NCI-H1092 treated with DMSO at 0.1 percent for 48 hours (cell line): Measurements from ENCODE around the gene RAB3D.
A peak's percentile ranks its signal among the peaks of the same experiment; 100 is the strongest.
"Not testable (repeated sequence)": the region's sequence is repeated elsewhere in the genome, so short reads cannot be mapped to it uniquely, and the experiment has no call there.

Experiments
- DNase-seq: peaks from one replicate; lab custom pipeline; 2025; lab: John Stamatoyannopoulos, UW

Gene RAB3D

DNA sequence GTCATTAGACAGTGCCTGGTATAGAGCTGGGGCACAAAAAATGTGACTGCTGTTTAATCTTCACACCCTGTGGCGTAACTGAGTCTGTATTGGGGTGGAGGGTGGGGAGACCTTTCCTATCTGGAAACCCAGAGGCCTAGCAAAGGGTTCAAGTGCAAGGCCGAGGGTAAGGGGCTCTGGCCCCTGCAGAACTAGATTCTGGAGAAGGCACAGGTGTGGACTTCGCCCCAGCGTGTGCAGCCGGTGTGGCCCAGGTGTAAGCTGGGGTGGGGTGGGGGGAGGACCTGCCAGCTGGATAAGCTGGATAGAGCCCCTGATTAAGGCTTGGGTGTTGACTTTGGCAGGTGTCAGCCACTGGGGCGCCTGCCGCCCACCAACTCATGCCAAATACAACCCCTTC lies 1.3 kb downstream of the RAB3D start:
- DNase-seq = no peak

DNA sequence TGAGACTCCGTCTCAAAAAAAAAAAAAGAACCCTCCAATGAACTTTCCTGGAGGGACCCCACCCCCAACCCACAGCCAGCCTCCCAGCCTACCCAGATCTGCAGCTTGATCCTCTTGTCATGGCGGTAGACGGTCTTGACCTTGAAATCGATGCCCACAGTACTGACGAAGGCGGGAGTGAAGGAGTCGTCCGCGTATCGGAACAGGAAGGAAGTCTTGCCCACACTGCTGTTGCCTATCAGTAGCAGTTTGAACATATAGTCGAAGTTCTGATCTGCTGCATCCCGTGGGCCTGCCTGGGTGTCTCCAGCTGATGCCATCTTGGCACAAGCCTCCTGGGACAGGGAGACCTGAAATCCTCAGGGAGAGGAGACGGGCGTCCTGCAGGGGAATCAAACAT lies 2.4 kb downstream of the RAB3D start:
- DNase-seq = no peak

DNA sequence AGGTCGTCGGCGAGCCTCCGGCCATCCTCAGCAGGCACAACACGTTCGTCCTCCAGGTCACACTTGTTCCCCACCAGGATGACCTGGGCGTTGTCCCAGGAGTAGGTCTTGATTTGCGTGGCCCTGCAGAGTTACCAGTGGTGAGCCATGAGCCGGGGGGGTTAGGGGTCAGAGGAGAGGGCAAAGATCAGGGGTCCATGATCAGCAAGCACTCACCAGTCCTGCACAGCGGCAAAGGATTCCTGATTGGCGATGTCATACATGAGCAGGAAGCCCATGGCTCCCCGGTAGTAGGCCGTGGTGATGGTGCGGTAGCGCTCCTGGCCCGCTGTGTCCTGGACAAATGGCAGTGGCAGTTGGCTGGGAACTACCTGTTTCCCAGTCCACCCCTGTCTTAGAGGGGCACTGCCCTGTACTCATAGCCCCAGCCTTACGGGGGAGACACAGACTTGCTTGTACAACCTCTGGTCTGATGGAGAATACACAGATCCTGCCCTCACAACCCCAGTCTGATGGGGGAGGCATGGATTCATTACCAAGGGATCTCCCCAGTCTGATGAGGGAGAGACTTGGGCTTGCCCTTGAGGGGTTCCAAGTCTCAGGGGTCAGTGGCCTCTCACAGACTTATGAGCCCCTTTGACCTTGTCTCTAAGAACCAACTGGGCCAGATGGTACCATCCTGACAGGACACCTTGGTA lies 3.9 kb downstream of the RAB3D start:
- no peak for DNase-seq

DNA sequence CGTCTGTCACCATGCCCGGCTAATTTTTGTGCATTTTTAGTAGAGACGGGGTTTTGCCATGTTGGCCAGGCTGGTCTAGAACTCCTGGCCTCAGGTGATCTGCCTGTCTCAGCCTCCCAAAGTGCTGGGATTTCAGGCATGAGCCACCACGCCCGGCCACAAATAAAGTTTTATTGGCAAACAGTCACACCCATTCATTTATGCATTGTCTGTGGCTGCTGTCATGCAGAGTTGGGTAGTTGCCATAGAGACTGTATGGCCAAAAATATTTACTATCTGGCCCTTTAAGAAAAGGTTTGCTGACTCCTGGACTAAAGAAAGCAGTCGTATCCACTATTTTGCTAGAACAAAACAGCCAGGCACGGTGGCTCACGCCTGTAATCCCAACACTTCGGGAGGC lies 5.6 kb downstream of the RAB3D start:
- not testable (repeated sequence) for DNase-seq

DNA sequence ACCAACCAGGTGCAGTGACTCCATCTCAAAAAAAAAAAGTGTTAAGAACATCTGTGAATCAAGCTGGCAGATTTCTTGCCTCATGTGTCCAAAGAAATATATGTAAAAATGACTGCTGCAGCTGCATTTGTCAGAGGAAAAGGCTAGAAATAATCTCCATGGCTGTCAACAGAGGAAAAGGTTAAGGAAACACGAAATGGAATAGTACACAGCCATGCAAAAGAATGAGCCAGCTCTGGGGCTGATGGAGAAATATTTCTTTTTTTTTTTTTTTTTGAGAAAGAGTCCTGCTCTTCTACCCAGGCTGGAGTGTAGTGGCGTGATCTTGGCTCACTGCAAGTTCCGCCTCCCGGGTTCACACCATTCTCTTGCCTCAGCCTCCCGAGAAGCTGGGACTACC lies 6.6 kb downstream of the RAB3D start:
- no peak for DNase-seq

DNA sequence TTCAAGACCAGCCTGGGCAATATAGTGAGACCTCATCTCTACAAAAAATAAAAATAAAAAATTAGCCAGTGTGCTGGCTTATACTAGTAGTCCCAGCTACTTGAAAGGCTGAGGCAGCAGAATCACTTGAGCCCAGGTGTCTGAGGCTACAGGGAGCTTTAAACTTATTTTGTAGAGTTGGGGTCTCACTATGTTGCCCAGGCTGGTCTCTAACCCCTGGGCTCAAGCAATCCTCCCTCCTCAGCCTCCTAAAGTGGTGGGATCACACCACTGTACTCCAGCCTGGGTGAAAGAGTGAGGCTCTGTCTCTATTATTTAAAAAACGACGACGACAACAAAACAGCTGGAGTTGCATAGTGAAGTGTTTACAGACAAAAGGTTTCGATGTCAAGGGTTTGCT lies 8.0 kb downstream of the RAB3D start:
- DNase-seq = no peak

DNA sequence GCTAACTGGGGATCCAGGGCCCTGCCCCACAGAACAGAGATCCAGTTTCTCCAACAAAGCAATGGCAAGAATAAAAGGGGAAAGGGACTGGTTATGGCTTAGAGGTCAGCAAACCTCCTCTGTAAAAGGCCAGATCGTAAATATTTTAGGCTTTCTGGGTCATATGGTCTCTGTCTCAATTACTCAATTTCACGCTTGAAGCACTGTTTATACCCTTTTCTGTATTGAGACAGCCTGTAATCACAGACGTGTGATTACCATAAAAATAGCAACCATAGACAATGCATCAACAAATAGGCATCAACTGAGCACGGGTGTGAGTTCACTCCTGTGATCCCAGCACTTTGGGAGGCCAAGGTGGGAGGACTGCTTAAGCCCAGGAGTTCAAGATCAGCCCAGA lies 9.3 kb downstream of the RAB3D start:
- no peak for DNase-seq

DNA sequence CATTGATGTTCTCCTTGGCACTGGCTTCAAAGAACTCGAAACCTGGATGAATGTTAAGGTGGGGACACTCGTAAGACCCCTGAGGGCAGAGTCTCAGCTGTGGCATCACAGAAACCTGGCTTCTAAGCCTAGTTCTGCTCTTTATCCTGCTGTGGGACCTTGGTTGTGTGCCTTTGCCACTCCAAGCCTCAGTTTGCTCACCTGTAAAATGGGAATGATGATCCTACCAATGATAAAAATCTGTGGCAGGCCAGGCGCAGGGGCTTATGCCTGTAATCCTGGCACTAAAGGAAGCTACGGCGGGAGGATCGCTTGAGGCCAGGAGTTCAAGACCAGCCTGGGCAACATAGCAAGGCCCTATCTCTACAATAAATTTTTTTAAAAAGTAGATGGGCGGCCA lies 13.9 kb downstream of the RAB3D start:
- no peak for DNase-seq

DNA sequence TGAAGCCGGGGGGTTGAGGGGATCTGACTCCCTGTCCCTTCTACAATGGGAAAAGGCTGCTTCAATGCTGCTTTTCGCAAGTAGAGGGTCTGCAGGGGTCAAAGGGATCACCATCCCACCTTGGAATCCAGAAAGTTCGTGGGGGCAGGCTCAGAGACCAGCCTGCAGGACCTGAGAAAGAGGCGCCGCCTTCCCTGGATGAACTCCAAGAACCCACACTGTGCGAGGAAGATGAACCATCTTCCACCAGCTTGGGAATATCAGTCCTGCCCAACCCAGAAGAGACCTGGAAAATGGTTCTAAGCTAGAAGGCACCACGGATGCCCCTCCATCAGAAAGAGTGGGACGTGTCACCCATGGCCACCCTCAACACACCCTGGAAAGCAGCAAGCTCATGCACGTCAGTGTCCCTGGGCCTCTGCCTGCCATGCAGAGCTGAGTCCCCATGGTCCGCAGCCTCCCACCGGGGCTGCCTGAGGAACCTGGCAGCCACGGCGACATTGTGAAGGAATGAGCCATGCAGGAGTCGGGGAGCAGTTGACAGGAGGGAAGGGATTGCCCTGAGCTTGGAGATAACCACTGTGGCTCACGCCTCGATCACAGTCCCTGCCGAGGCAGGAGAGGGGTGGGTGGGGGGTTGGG lies 14.6 kb downstream of the RAB3D start:
- DNase-seq = no peak

DNA sequence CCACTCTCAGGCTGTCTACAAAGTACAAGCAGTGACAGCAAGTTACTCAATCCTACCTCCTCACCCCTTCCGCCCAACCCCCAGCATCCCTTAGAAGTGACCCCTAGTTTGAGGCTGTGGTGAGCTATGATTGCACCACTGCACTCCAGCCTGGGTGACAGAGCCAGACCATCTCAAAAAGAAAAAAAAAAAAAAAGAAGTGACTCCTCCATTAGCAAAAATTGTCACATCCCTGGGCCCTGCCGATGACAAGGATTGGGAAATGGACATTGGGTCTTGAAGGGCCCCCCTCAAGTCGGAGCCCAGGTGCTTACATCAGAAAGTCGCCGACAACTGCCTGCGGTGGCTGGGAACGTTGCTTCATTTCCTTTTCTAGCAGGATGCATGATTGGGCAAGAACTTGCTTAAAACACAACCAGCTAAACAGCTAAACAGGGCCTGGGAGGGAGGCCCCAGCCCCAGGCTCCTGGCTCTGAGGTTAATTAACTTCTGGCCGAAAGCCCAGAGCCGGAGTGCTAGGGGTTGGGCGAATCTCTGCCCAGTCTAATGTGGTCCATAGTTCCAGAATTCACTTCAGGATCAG lies 15.3 kb downstream of the RAB3D start:
- peak; percentile 58 for DNase-seq

DNA sequence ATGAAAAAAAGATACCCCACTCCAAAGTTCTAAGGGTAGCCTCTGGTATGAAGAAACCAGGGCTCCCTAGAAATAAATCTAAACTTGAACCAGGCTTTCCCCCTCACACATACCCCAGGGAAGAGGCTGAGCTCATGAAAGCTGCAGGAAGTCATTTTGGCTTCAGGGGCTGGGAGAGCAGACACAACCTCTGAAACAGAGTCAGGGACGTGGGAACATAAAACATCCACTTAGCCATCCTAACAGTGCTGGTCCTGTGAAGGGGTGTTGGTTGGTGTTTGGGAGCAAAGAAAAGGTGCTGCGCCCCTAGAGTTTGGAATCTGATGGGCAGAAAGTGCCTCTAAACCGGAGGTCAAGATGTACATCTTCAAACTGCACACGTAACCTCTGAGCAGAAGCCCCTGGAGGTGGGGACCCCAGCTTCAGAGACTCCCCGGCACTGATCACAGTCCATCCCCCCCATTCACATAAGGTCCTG lies 15.8 kb downstream of the RAB3D start:
- no peak for DNase-seq

DNA sequence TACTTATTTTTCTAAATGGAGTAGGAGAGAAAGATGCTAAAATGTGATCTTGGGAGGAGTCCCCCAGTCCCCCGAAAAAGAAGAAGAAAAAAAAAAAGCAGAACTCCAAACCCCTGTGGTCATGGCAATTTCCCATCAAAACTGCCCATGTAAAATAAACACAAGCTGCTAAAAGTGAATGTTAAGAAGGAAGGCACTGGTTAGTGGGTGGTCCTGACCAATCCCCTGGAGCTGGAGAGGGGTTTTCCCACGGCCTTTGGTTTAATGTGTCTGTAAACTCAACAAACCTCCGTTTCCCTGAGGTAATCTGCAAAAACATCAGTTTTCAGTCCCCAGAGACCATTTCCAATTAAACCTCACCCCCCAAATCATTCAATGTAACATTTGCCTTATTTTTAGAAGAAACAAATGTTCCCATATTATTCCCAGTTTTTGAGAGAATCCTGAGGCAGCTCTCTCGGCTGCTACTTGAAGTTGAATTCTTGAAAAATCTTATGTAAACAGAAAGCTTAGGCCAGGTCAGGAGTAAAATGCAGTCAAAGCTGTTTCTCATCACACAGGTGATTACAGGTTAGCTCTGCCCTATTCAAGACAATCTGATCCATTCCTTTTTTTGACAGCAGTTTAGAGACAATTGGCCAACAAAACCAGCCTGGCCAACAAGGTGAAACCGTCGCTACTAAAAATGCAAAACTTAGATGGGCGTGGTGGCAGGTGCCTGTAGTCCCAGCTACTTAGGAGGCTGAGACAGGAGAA lies 17.0 kb downstream of the RAB3D start:
- DNase-seq = no peak

DNA sequence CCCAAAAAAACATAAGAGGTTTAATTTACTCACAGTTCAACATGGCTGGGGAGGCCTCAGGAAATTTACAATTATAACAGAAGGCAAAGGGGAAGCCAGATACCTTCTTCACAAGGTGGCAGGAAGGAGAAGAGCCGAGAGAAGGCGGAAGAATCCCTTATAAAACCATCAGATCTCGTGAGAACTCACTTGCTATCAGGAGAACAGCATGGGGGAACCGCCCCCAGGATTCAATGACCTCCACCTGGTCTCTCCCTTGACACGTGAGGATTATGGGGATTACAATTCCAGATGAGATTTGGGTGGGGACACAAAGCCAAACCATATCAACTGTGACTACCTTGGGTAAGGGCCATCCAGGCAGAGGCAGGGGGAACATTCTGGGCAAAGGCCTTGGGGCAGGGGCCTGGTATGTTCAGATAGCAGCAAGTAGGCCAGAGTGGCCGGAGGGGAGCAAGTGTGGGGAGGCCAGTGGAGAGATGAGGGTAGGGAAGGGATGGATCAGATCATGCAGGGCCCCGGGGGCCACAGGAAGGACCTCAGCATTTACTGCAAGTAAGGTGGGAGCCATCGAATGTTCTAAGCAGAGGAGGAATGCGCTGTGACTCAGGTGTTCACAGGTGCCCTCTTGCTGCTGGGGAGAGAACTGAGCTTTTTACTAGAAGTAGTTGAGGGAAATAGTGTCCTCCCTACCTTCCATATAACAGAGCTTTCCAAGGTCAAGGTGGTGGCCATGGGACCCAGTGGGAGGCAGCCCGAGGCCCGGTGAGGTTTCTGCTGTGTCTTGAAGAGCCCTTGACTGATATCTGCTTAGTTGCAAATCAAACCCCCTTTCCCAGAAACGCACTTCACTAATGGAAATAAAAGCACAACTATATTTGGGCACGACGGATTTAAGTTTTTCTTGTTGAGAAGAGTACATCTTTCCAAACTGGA lies 18.0 kb downstream of the RAB3D start:
- no peak for DNase-seq

DNA sequence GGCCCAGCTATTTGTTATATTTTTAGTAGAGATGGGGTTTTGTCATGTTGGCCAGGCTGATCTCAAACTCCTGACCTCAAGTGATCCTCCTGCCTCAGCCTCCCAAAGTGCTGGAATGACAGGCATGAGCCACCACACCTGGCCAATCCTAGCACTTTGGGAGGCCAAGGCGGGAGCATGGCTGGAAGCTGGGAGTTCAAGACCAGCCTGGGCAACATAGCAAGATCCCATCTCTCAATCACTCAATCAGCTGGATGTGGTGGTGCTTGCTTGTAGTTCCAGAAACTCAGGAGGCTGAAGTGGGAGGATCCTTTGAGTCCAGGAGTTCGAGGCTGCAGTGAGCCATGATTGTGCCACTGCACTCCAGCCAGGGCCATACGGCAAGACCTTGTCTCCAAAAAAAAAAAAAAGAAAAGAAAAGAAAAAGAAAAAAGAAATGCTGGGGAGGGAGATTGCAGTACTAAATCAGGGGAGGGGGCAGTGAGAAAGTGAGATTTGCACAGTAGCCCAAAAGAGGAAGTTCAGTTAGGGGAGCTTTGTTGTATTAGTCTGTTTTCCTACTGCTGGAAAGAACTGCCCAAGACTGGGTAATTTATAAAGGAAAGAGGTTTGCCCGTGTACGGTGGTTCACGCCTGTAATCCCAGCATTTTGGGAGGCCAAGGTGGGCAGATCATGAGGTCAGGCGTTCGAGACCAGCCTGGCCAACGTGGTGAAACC lies 19.0 kb downstream of the RAB3D start:
- DNase-seq = not testable (repeated sequence)

DNA sequence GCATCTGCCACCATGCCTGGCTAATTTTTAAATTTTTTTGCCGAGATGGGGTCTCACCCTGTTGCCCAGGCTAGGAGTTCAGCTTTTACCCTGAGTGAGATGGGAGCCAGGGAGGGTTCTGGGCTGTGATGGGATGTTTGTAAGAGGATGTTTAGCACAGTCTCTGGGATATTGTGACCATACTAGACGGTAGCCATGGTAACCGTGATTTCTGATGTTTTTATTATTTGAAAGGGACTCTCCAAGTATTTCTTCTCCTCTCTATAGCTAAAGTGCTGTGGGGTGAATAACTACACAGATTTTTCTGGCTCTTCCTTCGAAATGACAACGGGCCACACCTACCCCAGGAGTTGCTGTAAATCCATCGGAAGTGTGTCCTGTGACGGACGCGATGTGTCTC lies 33.1 kb downstream of the RAB3D start:
- DNase-seq = no peak

DNA sequence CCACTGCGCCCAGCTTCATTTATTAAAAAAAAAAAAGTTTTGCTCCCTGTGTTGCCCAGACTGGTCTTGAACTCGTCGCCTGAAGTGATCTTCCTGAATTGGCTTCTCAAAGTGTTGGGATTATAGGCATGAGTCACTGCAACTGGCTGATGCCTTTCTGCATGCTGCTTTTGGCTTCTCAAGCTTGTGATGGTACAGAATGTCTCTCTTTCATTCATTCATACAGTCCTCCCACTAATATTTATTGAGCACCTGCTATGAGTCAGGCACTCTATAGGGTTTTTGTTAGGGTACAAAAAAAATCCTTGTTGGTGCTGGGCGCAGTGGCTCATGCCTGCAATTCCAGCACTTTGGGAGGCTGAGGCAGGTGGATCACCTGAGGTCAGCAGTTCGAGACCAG lies 34.5 kb downstream of the RAB3D start:
- no peak for DNase-seq

DNA sequence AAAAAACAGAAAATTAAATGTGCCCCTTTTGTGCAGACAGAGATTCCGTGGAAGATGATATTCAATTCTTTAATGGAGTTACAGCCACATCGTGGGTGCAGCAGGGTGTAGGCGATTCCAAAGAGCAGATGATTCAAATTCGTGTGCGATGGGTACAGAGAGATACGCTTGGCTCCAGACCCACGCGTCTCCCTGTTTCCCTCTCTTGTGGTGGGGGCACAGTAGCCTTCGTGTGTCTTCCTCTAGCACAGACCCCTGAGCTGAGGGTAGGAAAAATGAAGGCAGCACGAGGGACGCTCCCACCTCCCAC lies 38.7 kb downstream of the RAB3D start:
- no peak for DNase-seq

DNA sequence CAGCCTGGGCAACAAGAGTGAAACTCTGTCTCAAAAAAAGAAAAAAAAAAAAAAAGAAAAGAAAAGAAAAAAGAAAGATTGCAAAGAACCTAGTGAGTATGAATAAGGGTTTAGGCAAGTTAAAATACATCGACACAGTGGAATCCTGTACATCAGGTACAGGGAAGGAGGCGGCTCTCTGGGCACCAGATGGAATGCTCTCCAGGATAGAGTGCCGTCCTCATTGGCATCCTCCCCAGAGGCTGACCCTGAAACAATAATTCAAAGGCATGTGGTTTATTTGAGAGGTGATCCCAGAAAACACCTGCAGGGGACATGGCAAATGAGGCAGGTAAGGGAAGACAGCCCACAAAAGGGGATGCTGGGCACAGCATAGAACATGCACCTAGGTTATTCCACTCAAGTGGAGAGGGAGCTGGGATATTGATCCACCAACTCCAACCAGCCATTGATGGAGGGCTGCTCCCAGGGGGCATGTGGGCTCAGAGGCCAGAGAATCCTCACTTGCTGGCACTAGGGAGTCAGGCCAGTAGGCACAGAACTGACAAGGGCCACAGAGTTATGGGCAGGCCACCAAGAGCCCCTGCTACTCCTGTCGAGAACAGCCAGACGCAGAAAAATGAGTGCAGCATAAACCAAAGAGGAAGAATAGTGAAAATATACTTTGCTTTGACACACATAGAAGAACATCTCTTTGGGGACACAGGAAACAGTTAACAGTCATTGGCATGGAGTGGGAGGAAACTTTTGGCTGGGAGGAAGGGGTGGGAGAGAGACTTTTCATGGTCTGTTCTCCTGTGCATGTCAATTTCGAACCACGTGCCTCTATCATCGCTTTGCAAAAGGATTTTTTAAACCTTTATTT lies 39.3 kb downstream of the RAB3D start:
- no peak for DNase-seq

DNA sequence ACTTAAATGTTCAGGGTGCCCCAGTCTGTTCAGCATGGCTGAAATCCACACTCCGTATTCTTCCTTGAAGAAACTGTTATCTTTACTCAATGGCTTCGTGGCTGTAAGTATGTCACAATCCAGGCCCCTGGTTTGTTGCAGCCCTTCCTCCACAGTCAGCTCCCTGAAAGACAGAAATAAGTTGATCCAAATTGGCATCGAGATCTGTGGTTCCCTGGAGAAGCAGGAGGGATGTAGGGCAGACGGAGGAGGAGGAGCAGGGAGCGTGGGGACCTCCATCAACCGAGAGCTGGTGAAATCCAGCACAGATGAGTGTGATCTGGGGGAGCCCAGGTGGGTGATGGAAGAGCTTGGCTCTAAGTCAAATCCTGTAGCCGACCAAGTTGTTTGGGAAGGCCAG lies 43.2 kb downstream of the RAB3D start:
- no peak for DNase-seq

DNA sequence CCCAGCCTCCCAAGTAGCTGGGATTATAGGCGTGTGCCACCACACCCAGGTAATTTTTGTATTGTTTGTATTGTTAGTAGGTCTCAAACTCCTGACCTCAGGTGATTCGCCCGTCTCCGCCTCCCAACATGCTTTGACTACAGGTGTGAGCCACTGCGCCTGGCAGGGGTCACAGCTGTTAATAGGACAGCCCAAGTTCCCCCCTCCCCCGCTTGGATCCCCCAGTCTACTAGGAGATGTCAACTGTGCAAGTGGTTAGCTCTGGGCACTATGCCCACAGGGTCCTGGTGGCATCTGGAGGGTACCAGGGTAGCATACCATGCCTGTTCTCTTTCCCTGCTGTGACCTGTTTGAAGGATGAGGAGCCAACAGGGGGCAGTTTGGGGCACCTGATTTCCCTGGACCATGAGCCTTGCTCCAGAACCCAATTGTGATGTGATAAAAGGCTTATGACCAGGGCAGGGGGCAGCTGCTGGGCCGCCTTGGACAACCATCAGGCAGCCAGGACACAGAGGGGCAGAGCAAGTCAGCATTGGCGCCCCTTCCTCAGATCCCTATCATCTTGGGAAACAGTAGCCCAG lies 43.7 kb downstream of the RAB3D start, which contains the start of gene TSPAN16:
Gene TSPAN16 (plus strand): TSS at position 496 of the 581 bp plus-strand sequence. CDS start 138 bp downstream, outside the sequence.
- DNase-seq = no peak
